Karpas-422 (cell line): ENCODE data around the gene BRSK1. TPM values are rescaled to one million over a fixed set of nuclear protein-coding genes. Genes with fewer than 3 reads are reported as not detected.
"Not testable (repeated sequence)": the region's sequence is repeated elsewhere in the genome, so short reads cannot be mapped to it uniquely, and the experiment has no call there.

ENCODE experiments used
- DNase-seq: peaks from one replicate; pipeline ENCODE4 v3.0.0-alpha.2; 2015
- H2AFZ ChIP-seq: fragments of 200-600 bp; sonication (generic); 2 replicates; pipeline ENCODE4 v1.6.1; 2014; ENCODE audit warnings: antibody characterized with exemption, low read length, mixed read lengths
- H3K27ac ChIP-seq: fragments of 200-600 bp; sonication (generic); 2 replicates; pipeline ENCODE4 v1.5.1; 2014; ENCODE audit warnings: mild to moderate bottlenecking, low read length, moderate library complexity
- H3K27me3 ChIP-seq: fragments of 200-600 bp; sonication (generic); 2 replicates; pipeline ENCODE4 v1.6.1; 2014; ENCODE audit warnings: low read length, mixed read lengths
- H3K36me3 ChIP-seq: fragments of 200-600 bp; sonication (generic); 2 replicates; pipeline ENCODE4 v1.6.1; 2014; ENCODE audit warnings: low read length, mixed read lengths; ENCODE audit not compliant: insufficient read depth
- H3K4me1 ChIP-seq: fragments of 200-600 bp; sonication (generic); 2 replicates; pipeline ENCODE4 v1.6.1; 2014; ENCODE audit warnings: mild to moderate bottlenecking, low read length, mixed read lengths
- H3K4me2 ChIP-seq: fragments of 200-600 bp; sonication (generic); 2 replicates; pipeline ENCODE4 v1.6.1; 2014; ENCODE audit warnings: low read length, low read depth, mild to moderate bottlenecking; ENCODE audit not compliant: poor library complexity, severe bottlenecking
- H3K4me3 ChIP-seq: fragments of 200-600 bp; sonication (generic); 2 replicates; pipeline ENCODE4 v1.5.1; 2014; ENCODE audit warnings: mild to moderate bottlenecking, antibody characterized with exemption, low read length, mixed read lengths
- H3K79me2 ChIP-seq: fragments of 200-600 bp; sonication (generic); 2 replicates; pipeline ENCODE4 v1.6.1; 2014; ENCODE audit warnings: mild to moderate bottlenecking, low read length, mixed read lengths
- H3K9ac ChIP-seq: fragments of 200-600 bp; sonication (generic); 2 replicates; pipeline ENCODE4 v1.6.0; 2014; ENCODE audit warnings: low read length
- H3K9me2 ChIP-seq: fragments of 200-600 bp; sonication (generic), shearing (Covaris generic); replicated peaks from 2 replicates; pipeline ENCODE4 v1.6.0; 2014; ENCODE audit warnings: mild to moderate bottlenecking, low read length, moderate library complexity; ENCODE audit not compliant: insufficient read depth
- H3K9me3 ChIP-seq: fragments of 300-700, 200-600 bp; sonication (generic); 2 replicates; pipeline ENCODE4 v1.6.1; 2014; ENCODE audit warnings: low read length, mixed read lengths
- H4K20me1 ChIP-seq: fragments of 200-600 bp; sonication (generic); 2 replicates; pipeline ENCODE4 v1.6.1; 2014; ENCODE audit warnings: mild to moderate bottlenecking, antibody characterized with exemption, low read length, low read depth; ENCODE audit not compliant: insufficient read depth
- total RNA-seq: library from RNA; depleted of rRNA; stranded (reverse); fragments of >200 nt; shearing (Covaris generic); gene quantifications from 2 replicates; pipeline ENCODE4 v1.2.3, GENCODE V29; 2014; ENCODE audit warnings: low replicate concordance

BRSK1 gene
- total RNA-seq, 1 experiment from 2014 or later: 15.5 TPM

- Histone ChIP-seq H3K27ac (no peak overlapping the region), H4K20me1 (no peaks in the 10 kb centered on the region), H2AFZ (no peak overlapping the region), H3K4me2 (no peak overlapping the region), H3K36me3 (no peaks in the 10 kb centered on the region), H3K79me2 (no peaks in the 10 kb centered on the region), H3K27me3 (no peaks in the 10 kb centered on the region), H3K4me3 (no peak overlapping the region), H3K4me1 (no peaks in the 10 kb centered on the region), H3K9me2 (no peaks in the 10 kb centered on the region), H3K9me3 (no peaks in the 10 kb centered on the region), H3K9ac (no peak overlapping the region)
- no peak for DNase-seq
These were observed 32.8 kb downstream of the BRSK1 start for GRCh38 chr19:55316646-55317045.

- no peak overlapping the region for H3K9ac ChIP-seq
- no peak overlapping the region for H2AFZ ChIP-seq
- H3K4me2 ChIP-seq: no peak overlapping the region
- no peaks in the 10 kb centered on the region for H3K9me2 ChIP-seq
- H3K27me3 ChIP-seq: no peaks in the 10 kb centered on the region
- H3K79me2 ChIP-seq: no peaks in the 10 kb centered on the region
- no peak overlapping the region for H3K27ac ChIP-seq
- no peaks in the 10 kb centered on the region for H3K36me3 ChIP-seq
- peaks cover 3% of the 10 kb centered on the region for H3K4me1 ChIP-seq
- H3K4me3 ChIP-seq: no peak overlapping the region
- H3K9me3 ChIP-seq: no peaks in the 10 kb centered on the region
- no peaks in the 10 kb centered on the region for H4K20me1 ChIP-seq
- peak; percentile 78 for DNase-seq
These were observed 36.0 kb downstream of the BRSK1 start for GRCh38 chr19:55319785-55320184.

GRCh38 chr19:55320844-55321419 lies 37.1 kb downstream of the BRSK1 start:
- H3K4me2 ChIP-seq: no peak overlapping the region

GRCh38 chr19:55321466-55322137 lies 37.8 kb downstream of the BRSK1 start:
- H3K4me2 ChIP-seq: no peak overlapping the region
- no peak overlapping the region for H3K9ac ChIP-seq

More at GRCh38 chr19:55320844-55321419, 37.1 kb downstream of the BRSK1 start:
- DNase-seq: no peak
- Histone ChIP-seq H3K27ac (no peak overlapping the region), H3K79me2 (no peaks in the 10 kb centered on the region), H4K20me1 (no peaks in the 10 kb centered on the region), H3K9me3 (no peaks in the 10 kb centered on the region), H3K36me3 (no peaks in the 10 kb centered on the region), H2AFZ (no peak overlapping the region), H3K9ac (no peak overlapping the region), H3K4me1 (peaks cover 6% of the 10 kb centered on the region), H3K4me3 (no peak overlapping the region), H3K9me2 (no peaks in the 10 kb centered on the region), H3K27me3 (no peaks in the 10 kb centered on the region)

GRCh38 chr19:55322204-55322885 lies 38.5 kb downstream of the BRSK1 start:
- DNase-seq: no peak
- Histone ChIP-seq H3K9me2 (no peaks in the 10 kb centered on the region), H3K4me2 (no peak overlapping the region), H3K9me3 (no peaks in the 10 kb centered on the region), H3K9ac (no peak overlapping the region), H3K79me2 (no peaks in the 10 kb centered on the region), H3K27me3 (no peaks in the 10 kb centered on the region), H4K20me1 (no peaks in the 10 kb centered on the region), H3K36me3 (no peaks in the 10 kb centered on the region), H3K27ac (no peak overlapping the region), H3K4me1 (peaks cover 6% of the 10 kb centered on the region), H2AFZ (no peak overlapping the region), H3K4me3 (no peak overlapping the region)

More at GRCh38 chr19:55321466-55322137, 37.8 kb downstream of the BRSK1 start:
- H3K27me3 ChIP-seq: no peaks in the 10 kb centered on the region
- no peaks in the 10 kb centered on the region for H4K20me1 ChIP-seq
- H2AFZ ChIP-seq: no peak overlapping the region
- no peak overlapping the region for H3K27ac ChIP-seq
- no peaks in the 10 kb centered on the region for H3K79me2 ChIP-seq
- H3K4me3 ChIP-seq: no peak overlapping the region
- H3K9me2 ChIP-seq: no peaks in the 10 kb centered on the region
- DNase-seq: no peak
- H3K36me3 ChIP-seq: no peaks in the 10 kb centered on the region
- peaks cover 6% of the 10 kb centered on the region for H3K4me1 ChIP-seq
- H3K9me3 ChIP-seq: no peaks in the 10 kb centered on the region

- no peak overlapping the region for H3K4me3 ChIP-seq
- no peak overlapping the region for H3K9ac ChIP-seq
- H3K36me3 ChIP-seq: no peaks in the 10 kb centered on the region
- H2AFZ ChIP-seq: no peak overlapping the region; the same call in 1 of the 2 replicates
- H3K4me1 ChIP-seq: peaks cover 6% of the 10 kb centered on the region
- no peaks in the 10 kb centered on the region for H3K27me3 ChIP-seq
- no peaks in the 10 kb centered on the region for H4K20me1 ChIP-seq
- DNase-seq: no peak
- no peaks in the 10 kb centered on the region for H3K9me2 ChIP-seq
- H3K27ac ChIP-seq: no peak overlapping the region
- no peaks in the 10 kb centered on the region for H3K9me3 ChIP-seq
- H3K79me2 ChIP-seq: no peaks in the 10 kb centered on the region
- no peak overlapping the region for H3K4me2 ChIP-seq
These were observed 40.9 kb downstream of the BRSK1 start for GRCh38 chr19:55324662-55325061.

GRCh38 chr19:55325172-55325571 lies 41.4 kb downstream of the BRSK1 start, which contains the start of gene TMEM150B:
Gene TMEM150B (minus strand): TSS chr19:55325341. CDS start chr19:55321036, 4,305 bp downstream.
- Histone ChIP-seq H3K27me3 (no peaks in the 10 kb centered on the region), H3K4me1 (peaks cover 6% of the 10 kb centered on the region), H3K4me2 (no peak within 1 kb of the TSS), H2AFZ (no peak within 1 kb of the TSS; the same call in 1 of the 2 replicates), H3K27ac (no peak within 1 kb of the TSS), H3K9me2 (no peaks in the 10 kb centered on the region), H3K79me2 (no peaks in the 10 kb centered on the region), H3K9me3 (no peaks in the 10 kb centered on the region), H3K4me3 (no peak within 1 kb of the TSS), H3K36me3 (no peaks in the 10 kb centered on the region), H4K20me1 (no peaks in the 10 kb centered on the region), H3K9ac (no peak within 1 kb of the TSS)
- no peak for DNase-seq

GRCh38 chr19:55328774-55329318 lies 45.0 kb downstream of the BRSK1 start:
- H3K9me3 ChIP-seq, H3K9me2 ChIP-seq, H3K9ac ChIP-seq, H3K4me2 ChIP-seq, H3K4me1 ChIP-seq, DNase-seq, H2AFZ ChIP-seq, H3K4me3 ChIP-seq, H3K36me3 ChIP-seq, H4K20me1 ChIP-seq, H3K27ac ChIP-seq, H3K27me3 ChIP-seq, H3K79me2 ChIP-seq: not testable (repeated sequence)
